Right renal cortex interstitium (tissue), 3 donors: ENCODE measurements around the gene PABPC1L2A. TPM values are rescaled to one million over a fixed set of nuclear protein-coding genes. Genes with fewer than 3 reads are reported as not detected.
"Not testable (repeated sequence)": the region's sequence is repeated elsewhere in the genome, so short reads cannot be mapped to it uniquely, and the experiment has no call there.

Experiments
- DNase-seq, 3 donors: peaks; one replicate each; pipeline ENCODE4 v3.0.0-alpha.2; 2013; ENCODE audit warnings: low read depth in 3 of 3, low spot score in 2 of 3
- polyA plus RNA-seq, 3 donors: library from polyadenylated mRNA; unstranded; fragments of 120-200 nt; gene quantifications; one replicate each; pipeline ENCODE4 v1.2.1, GENCODE V29; 2013; ENCODE audit not compliant: insufficient read length in 3 of 3

The PABPC1L2A gene
- not detected for polyA plus RNA-seq

DNA sequence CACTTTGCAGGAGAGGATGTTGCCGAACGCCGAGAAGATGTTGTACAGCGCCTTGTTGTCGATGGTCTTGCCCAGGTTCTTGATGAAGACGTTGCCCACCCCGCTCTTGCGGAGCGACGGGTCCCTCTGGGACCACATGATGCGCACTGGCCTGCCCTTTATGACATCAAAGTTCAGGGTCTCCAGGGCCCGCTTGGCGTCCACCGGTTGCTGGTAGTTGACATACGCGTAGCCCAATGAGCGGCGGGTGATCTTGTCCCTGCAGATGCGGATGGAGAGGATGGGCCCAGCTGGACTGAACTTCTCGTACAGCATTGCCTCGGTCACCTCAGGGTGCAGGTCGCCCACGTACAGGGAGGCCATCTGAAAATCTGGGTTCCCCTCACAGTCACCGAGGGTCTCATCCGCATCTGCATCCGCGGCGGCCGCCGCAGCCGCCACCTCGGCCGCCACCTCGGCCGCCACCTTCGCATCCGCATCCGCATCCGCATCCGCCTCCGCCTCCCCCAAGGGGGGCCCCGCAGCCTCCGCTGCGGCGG is at the start of gene PABPC1L2A:
TSS of gene PABPC1L2A (minus strand) at position 489 of the 539 bp plus-strand sequence. CDS start at position 363, 126 bp downstream.
- DNase-seq = not testable (repeated sequence)

DNA sequence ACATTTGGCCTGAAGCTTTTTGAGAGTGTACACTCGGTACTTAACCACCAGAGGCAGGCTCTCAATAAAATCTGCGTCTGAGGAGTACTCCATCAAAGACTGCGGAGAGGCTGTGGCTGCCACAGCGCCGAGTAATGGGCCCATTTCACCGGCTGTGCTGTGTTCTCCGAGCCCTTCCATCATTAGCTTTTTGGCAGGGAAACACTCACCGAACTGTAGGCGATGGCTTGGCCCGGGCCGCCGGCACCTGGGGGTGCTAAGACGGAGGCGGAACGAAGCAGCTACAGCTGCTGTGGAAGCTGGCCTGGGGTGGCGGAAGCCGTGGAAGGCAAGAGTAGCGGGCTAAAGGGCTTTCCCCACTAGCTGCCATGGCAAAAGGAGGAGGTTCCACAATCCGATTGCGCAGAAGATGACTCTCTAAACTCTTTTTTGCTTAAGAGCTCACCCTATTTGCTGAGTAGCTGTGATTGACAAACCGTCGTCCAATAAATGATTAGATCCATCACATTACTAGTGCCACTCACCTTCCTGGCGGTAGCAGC is 48.5 kb upstream of the PABPC1L2A start:
- DNase-seq = peak in 1 of 3 donors; percentile 1

DNA sequence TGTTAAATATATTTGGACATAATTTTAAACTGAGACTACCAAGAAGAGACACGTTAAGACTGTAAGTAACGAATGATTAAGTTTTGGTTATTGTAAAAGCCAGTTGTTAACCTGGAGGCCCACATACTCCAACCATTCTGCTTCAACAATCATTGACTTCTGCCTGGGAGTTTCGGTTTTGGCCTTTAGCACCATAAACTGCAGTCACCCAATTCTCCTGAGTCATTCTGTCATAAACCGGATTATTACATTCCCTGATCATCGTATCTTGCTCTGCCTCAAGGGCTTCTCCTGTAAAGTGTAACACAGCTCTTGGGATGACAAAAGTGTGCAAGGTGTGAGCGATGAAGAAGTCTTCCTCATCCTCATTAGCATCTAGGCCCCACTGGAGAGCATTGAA is 46.9 kb upstream of the PABPC1L2A start:
- DNase-seq = no peak

DNA sequence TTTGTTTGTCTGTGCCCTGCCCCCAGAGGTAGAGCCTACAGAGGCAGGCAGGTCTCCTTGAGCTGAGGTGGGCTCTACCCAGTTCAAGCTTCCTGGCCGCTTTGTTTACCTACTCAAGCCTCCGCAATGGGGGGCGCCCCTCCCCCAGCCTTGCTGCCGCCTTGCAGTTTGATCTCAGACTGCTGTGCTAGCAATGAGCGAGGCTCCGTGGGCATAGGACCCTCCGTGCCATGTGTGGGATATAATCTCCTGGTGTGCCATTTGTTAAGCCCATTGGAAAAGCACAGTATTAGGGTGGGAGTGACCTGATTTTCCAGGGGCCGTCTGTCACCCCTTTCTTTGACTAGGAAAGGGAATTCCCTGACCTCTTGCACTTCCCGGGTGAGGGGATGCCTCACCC is 20.2 kb upstream of the PABPC1L2A start:
- DNase-seq = not testable (repeated sequence)

DNA sequence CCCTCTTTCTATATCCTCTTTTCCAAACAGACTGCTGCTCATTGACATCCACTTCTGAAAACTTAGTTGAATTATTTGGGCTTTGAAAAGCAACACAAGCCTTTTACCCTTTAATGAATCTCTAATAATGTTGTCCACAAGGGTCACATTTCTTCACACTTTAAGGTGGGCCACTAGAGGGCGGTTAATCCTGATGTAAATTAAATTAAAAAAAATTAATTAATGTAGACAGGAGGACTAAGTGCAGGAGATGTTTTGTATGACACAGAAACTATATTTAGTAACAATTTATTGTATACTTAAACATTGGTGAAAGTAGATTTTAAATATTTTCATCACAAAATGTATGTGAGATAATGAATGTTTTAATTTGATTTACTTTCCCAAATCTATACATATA is 7.5 kb upstream of the PABPC1L2A start:
- not testable (repeated sequence) for DNase-seq

DNA sequence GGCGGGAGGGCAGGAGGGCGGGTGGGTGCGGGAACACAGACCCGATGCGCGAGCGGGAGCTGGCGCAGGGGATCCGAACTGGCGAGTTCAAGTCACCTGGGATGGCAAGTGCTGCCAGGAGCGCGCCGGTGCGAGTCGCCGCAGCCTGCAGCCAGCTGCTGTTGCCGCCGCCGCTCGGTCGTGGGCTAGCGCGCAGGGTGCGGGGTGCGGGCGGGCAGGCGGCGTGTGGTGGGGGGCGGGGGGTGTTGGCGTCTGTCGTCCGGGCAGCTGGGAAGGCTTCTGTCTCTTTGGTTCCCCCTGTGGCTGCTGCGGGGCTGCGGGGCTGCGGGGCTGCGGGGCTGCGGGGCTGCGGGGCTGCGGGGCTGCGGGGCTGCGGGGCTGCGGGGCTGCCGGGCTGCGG is 572 bp upstream of the PABPC1L2A start:
- DNase-seq = not testable (repeated sequence)

DNA sequence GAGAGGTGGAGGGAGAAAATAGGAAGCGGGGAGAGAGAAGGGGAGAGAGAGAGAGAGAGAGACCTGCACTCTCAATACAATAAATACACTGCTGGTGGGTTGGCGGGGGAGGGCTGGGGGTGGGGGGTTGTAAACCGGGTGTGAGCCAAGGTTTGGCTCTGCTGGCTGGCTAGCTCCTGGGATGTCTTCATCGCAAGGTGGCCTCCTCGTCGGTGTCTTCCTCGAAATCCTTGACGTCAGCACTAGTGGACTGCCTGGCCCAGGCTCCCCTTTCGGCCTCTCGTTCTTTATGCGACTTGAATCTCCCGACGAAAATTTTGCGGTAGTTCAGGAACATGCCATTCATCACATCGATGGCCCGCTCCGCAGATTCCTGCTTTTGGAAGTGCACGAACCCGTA is 715 bp downstream of the PABPC1L2A start:
- not testable (repeated sequence) for DNase-seq

DNA sequence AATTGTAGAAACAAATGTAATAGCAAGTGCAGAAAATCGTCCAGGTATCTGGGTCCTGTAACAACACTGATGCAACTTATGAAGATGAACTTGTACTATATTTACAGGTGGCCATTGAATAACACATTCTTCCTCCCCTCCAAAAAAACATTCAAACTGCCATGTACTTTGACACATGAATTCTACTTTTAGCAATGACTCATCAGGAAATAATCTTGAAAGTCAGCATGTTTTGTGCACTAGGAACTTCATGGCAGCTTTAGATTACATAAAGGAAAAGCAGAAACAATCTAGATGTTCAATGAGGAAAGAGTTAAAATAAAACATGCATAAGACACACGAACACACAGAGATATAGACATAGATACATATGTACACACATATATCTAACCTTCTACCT is 2.5 kb downstream of the PABPC1L2A start:
- DNase-seq = no peak

DNA sequence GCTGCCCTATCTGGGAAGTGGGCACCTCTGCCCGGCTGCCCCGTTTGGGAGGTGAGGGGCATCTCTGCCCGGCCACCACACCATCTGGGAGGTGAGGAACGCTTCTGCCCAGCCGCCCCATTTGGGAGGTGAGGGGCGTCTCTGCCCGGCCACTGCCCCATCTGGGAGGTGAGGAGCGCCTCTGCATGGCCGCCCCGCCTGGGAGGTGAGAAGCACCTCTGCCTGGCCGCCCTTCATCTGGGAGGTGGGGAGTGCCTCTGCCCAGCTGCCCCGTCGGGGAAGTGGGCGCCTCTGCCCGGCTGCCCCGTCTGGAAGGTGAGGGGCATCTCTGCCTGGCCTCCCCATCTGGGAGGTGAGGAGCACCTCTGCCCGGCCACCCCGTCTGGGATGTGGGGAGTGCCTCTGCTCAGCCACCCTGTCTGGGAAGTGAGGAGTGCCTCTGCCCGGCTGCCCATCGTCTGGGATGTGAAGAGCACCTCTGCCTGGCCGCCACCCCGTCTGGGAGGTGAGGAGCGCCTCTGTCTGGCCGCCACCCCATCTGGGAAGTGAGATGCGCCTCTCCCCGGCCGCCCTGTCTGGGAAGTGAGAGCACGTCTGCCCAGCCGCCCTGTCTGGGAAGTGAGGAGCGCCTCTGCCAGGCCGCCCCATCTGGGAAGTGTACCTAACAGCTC is 9.8 kb downstream of the PABPC1L2A start:
- DNase-seq = no peak

DNA sequence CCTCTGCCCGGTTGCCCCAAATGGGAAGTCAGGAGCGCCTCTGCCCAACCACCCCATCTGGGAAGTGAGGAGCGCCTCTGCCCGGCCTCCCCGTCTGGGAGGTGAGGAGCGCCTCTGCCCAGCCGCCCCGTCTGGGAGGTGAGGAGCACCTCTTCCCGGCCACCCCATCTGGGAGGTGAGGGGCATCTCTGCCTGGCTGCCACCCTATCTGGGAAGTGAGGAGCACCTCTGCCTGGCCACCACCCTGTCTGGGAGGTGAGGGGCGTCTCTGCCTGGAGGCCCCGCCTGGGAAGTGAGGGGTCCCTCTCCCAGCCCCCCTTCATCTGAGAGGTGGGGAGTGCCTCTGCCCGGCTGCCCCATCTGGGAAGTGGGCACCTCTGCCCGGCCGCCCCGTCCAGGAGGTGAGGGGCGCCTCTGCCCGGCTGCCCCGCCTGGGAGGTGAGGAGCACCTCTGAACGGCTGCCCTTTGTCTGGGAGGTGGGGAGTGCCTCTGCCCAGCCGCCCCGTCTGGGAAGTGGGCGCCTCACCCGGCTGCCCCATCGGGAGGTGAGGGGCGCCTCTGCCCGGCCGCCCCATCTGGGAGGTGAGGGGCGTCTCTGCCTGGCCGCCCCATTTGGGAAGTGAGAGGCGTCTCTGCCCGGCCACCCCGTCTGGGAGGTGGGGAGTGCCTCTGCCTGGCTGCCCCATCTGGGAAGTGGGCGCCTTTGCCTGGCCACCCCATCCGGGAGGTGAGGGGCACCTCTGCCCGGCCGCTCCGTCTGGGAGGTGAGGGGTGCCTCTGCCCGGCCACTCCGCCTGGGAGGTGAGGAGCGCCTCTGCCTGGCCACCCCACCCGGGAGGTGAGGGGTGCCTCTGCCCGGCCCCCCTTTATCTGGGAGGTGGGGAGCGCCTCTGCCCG is 10.6 kb downstream of the PABPC1L2A start:
- DNase-seq = no peak

DNA sequence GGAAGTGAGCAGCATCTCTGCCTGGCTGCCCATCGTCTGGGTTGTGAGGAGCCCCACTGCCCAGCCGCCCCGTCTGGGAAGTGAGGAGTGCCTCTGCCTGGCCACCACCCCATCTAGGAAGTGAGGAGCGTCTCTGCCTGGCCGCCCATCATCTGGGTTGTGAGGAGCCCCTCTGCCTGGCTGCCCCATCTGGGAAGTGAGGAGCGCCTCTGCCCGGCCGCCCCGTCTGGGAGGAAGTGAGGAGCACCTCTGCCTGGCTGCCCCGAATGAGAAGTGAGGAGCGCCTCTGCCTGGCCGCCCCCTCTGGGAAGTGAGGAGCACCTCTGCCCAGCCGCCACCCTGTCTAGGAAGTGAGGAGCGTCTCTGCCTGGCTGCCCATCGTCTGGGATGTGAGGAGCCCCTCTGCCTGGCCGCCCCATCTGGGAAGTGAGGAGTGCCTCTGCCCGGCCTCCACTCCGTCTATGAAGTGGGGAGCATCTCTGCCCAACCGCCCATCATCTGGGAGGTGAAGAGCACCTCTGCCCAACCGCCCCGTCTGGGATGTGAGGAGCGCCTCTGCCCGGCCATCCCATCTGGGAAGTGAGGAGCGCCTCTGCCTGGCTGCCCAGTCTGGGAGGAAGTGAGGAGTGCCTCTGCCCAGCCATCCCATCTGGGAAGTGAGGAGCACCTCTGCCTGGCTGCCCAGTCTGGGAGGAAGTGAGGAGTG is 11.4 kb downstream of the PABPC1L2A start:
- not testable (repeated sequence) for DNase-seq

DNA sequence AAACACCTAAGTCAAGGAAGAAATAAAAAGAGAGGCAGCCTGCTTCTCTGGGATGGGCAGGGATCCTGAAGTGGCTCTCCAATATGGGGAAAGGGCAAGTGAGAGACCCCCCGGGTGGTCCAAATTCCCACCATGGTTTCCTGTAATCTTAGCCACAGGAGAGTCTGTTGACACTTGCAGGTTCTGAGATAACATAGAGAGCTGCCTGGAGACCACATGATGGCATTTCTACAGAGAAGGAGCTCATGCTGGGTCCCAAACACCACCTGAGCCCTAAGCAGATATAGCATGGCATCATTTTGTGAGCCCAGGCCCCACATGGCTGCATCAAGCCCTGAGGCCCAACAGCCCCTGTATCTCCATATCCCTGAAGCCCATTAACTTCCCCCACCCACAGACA is 50.4 kb downstream of the PABPC1L2A start:
- no peak for DNase-seq

Other genes starting within 250 kb of the PABPC1L2A start
- not detected for gene FAM236C, start 166.9 kb downstream of the PABPC1L2A start, polyA plus RNA-seq
- gene FAM236A, start 141.3 kb downstream of the PABPC1L2A start, polyA plus RNA-seq = not detected
- under 1 TPM in 2 of 3 donors, not detected in 1; 0.33 to 0.46 TPM for gene DMRTC1, start 135.7 kb downstream of the PABPC1L2A start, polyA plus RNA-seq
- gene PABPC1L2B, start 76.6 kb downstream of the PABPC1L2A start, polyA plus RNA-seq = not detected
- 1 to 10 TPM; 2.8 to 4.7 (median 3.4) TPM for gene NAP1L2, start 135.3 kb upstream of the PABPC1L2A start, polyA plus RNA-seq